Activated CD8-positive, alpha-beta memory T cell treated with anti-CD3 and anti-CD28 coated beads, Interleukin-2, amount 50 U/mL, for 48 hours (primary cell): Measurements from ENCODE around the gene GSTO2.
A peak's percentile ranks its signal among the peaks of the same experiment; 100 is the strongest.

ENCODE experiments used
- DNase-seq: peaks from one replicate; pipeline ENCODE4 v3.0.0-alpha.2; 2020

Gene GSTO2

DNA sequence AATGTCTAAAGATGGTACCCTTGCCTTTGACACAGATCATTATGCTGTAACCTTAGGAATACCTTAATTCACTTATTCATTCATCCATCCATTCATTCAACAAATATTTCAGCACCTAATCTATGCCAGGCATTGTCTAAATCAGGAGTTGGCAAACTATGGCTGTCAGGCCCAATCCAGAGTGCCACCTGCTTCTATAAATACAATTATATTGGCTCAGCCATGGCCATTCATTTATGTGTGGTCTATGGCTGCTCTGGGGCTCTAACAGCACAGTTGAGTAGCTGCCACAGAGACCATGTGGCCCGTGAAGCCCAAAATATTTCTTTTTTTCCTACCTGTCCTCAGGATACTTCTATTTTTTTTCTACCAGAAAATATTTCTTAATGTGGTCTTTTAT is 75.2 kb downstream of the GSTO2 start:
- no peak for DNase-seq

DNA sequence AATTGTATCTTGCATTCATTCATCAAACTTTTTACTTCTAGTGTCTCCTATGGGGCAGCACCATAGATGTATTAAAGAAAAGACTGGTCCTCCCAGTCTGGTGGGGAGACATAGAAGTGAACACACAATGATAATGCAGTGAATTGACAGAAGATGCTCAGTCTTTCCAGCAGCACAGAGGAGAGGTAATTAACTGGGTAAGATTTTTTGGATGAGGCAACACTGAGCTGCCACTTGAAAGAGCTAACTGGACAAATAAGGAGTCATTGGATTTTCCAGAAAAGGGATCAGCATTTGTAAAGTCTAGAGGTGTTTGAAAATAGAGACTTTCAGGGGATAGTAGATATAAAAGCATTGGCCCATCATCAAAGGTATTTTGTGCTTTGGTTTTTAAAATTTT is 76.5 kb downstream of the GSTO2 start:
- DNase-seq, result no peak

DNA sequence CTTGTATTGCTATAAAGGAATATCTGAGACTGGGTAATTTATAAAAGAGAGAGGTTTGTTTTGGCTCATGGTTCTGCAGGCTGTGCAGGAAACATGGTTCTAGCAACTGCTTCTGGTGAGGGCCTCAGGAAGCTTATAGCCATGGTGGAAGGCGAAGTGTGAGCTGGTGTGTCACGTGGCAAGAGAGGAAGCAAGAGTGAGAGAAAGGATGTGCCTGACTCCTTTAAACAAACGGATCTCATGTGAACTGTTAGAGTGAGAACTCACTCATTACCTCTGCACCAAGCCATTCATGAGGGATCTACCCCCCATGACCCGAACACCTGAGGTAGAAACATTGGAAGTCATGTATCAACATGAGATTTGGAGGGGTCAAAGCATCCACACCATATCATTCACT is 77.0 kb downstream of the GSTO2 start:
- DNase-seq, result no peak

- DNase-seq, result no peak
Observed at GRCh38 chr10:104347295-104348045, 78.5 kb downstream of the GSTO2 start.

- no peak for DNase-seq
Observed at GRCh38 chr10:104348601-104349000, 79.6 kb downstream of the GSTO2 start.

GRCh38 chr10:104349623-104350126 is 80.7 kb downstream of the GSTO2 start:
- no peak for DNase-seq

- no peak for DNase-seq
Observed at GRCh38 chr10:104350127-104350635, 81.2 kb downstream of the GSTO2 start.

DNA sequence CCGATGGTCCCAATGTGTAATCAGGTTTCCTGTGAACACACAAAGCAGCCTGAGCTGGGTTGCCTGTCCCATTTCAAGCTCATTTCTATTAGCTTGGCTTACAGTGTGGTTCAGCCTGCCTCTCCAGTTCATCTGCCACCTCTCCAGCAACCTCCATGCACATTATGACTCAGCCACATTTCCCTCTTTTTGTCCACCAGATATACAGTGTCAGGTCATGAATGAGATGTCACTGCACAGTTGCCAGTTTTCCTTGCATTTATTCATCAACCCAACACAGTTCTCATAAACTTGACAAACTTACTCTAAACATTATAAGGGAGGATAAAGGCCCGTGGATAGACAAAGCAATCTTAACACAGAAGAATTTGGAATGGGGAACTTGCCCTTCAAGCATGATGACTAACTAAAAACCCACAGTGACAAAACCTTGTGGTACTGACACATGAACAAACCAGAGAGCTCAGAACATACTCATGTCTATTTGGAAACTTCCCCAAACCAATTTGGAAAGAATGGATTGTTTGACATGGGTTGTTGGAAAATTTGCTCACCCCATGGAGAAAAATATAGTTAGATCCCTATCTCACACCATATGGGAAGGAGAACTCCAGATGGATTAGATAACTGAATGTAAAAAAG is 82.2 kb downstream of the GSTO2 start:
- no peak for DNase-seq

DNA sequence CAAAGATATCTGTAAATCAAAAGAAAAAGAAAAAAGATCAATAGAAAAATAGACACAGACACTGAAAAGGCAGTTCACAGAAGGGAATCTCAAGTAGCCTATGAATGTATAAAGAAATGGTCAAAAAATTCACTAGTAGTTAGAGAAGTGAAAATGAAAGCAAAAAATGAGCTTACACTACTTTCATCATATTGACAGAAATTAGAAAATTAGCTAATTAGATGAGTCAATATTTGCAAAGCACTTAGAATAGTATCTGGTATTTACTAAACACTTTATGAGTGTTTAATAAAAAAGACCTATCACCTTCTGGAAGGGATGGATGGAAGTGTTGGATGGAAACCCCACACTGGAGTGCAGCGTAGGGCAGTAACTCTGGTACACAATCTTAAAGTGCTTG is 82.9 kb downstream of the GSTO2 start:
- no peak for DNase-seq

GRCh38 chr10:104353325-104354048 is 84.5 kb downstream of the GSTO2 start, which contains the start of gene CFAP58:
CFAP58 (plus strand) TSS chr10:104353833; CDS start chr10:104353898, 65 bp downstream.
- DNase-seq, result peak; percentile 94
